Psoas muscle (tissue), 8 donors: ENCODE results near the gene MGLL. TPM values are rescaled to one million over a fixed set of nuclear protein-coding genes. Genes with fewer than 3 reads are reported as not detected.

Experiments
- ATAC-seq, 4 donors: fragments of 200-7000 bp; cut with Tn5 transposase; one replicate each; pipeline ENCODE4 v1.9.1; 2020; ENCODE audit warnings: moderate library complexity in 3 of 4, mild to moderate bottlenecking in 2 of 4
- DNase-seq, 2 donors: peaks; one replicate each; pipeline ENCODE4 v3.0.0-alpha.2; 2020
- H3K27ac ChIP-seq: fragments of 200-600 bp; one replicate; pipeline ENCODE4 v1.8.0; 2022
- H3K27me3 ChIP-seq, 3 donors: fragments of 200-600 bp in 1 of 3; one replicate each; pipeline versions ENCODE4 v1.6.1 to v1.8.0; 2013 to 2022; ENCODE audit warnings: low read length in 2 of 3, mild to moderate bottlenecking in 2 of 3, moderate library complexity in 1 of 3; ENCODE audit not compliant: insufficient read depth in 3 of 3
- H3K36me3 ChIP-seq, 2 donors: fragments of 200-600 bp in 1 of 2; one replicate each; pipeline versions ENCODE4 v1.6.1 to v1.8.0; 2013 to 2022; ENCODE audit warnings: low read depth in 1 of 2, mild to moderate bottlenecking in 1 of 2, moderate library complexity in 1 of 2; ENCODE audit not compliant: insufficient read depth in 1 of 2
- H3K4me1 ChIP-seq: fragments of 200-600 bp; one replicate; pipeline ENCODE4 v1.8.0; 2022
- H3K4me3 ChIP-seq: fragments of 200-600 bp; one replicate; pipeline ENCODE4 v1.8.0; 2022; ENCODE audit warnings: mild to moderate bottlenecking
- H3K9me3 ChIP-seq: fragments of 200-600 bp; one replicate; pipeline ENCODE4 v1.8.0; 2022
- CTCF ChIP-seq: fragments of 200-600 bp; IDR thresholded peaks from one replicate; pipeline ENCODE4 v1.8.0; 2022; ENCODE audit warnings: antibody characterized with exemption
- WGBS, 3 donors: extraction: QIAGEN DNeasy Blood & Tissue Kit; methylation state at CpG; one replicate each; pipeline versions ENCODE4 v1.1.6 to v1.1.7; 2013; 5-methylcytosine and 5-hydroxymethylcytosine counted together
- intact Hi-C, 2 donors: fragments of 100-400 bp; cut with DNase I; formaldehyde crosslinking; loops; one replicate each; pipeline versions ENCODE4 v1.11.0 to v1.14.2; 2022
- polyA plus RNA-seq, 3 donors: library from polyadenylated mRNA; stranded (reverse); fragments of 200-250 nt; gene quantifications; one replicate each; pipeline ENCODE4 v1.2.3, GENCODE V29; 2013
- total RNA-seq, 4 donors: library from RNA; stranded (reverse); fragmentation: NEBNext Ultra II Directional in 2 of 4; extraction: Animal tissue kit (Norgen Biotek cat#: 25700) in 2 of 4; gene quantifications; one replicate each; pipeline versions ENCODE4 v1.2.1 to v1.2.4, GENCODE V29; 2021 to 2023
- donor health status: healthy with polysubstance abuse.
- donor health status: DM: no; HTN: no; CAD: no; lungs with moderate emphysema.
- donor health status: Bipolar disorder and iron deficiency.
- donor health status: healthy.
- donor health status: DM: yes; HTN: yes; CAD: no.
- donor health status: DM: no; HTN: no; CAD: no.
- donor health status: DM: no; HTN: no; CAD: no.
- donor health status: DM: yes; HTN: yes; CAD: no.

MGLL gene
- total and polyA plus RNA-seq, 7 donors = 32.8 to 85.6 (median 63.0) TPM

DNA sequence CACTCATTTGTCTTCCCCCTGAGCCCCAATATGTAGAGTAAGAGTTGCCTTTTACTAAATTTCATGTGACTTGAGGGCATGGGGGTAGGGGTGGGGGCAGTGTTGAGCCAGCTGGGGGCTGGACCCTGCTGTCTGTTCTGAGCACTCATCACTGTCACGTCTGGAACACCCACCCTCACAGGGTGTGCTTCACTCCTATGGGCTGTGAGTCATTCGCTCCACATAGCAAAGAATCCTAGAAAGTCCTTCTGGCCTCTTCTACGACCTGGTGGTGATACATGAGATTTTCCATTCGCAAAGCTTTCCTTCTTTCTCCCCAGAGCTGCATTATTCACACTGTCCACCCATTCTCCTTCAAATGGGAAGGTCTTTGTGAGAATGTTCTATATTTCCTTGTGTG lies 43.6 kb upstream of the MGLL start:
- H3K4me3 ChIP-seq = no peak overlapping the region
- DNase-seq = no peak
- ATAC-seq = peak in 1 of 4 donors; percentile 51
- no peak overlapping the region for H3K27ac ChIP-seq
- no peaks in the 10 kb centered on the region for H3K9me3 ChIP-seq
- intact Hi-C loops = no loop called here
- no peaks in the 10 kb centered on the region for H3K4me1 ChIP-seq
- 68 to 87% (median 72%) methylated on average over 4 of the region's 4 CpGs for WGBS, 3 donors
- no peaks in the 10 kb centered on the region for H3K36me3 ChIP-seq
- no peak for TF ChIP-seq CTCF
- H3K27me3 ChIP-seq = no peaks in the 10 kb centered on the region

DNA sequence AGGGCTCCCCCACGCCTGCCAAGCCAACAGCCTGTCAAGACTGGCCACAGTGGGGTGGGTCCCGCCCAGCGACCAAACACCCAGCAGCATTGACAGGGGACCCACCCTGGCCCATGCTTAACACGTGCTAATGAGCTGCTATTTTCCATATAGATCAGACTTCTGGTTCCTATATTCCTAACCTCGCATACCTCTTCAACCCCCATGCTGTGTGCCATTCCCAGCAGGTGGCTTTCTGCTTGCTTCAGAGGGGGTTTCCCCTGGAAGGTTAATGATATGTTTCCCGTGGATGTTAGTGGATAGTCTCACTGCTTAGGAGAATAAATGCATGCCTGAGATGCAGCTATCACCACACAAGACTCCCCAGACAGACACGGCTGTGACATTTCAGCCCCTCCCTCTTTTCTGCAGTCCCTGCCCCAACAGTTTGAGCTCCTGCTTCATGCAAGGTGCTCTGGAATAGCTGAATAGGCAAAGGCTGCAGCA lies 37.9 kb upstream of the MGLL start:
- ATAC-seq = no peak
- 61 to 64% (median 61%) methylated on average over 7 of the region's 7 CpGs for WGBS, 3 donors
- no peaks in the 10 kb centered on the region for H3K36me3 ChIP-seq
- no peak overlapping the region for H3K27ac ChIP-seq
- no peaks in the 10 kb centered on the region for H3K27me3 ChIP-seq
- intact Hi-C loops = no loop called here
- TF ChIP-seq CTCF = no peak
- no peak for DNase-seq
- H3K9me3 ChIP-seq = no peaks in the 10 kb centered on the region
- H3K4me1 ChIP-seq = no peaks in the 10 kb centered on the region
- no peak overlapping the region for H3K4me3 ChIP-seq

- intact Hi-C loops = no loop called here
- 72 to 75% (median 74%) methylated on average over 6 of the region's 6 CpGs for WGBS, 3 donors
These were observed 37.4 kb upstream of the MGLL start for GRCh38 chr3:127859730-127860129.

GRCh38 chr3:127858937-127859336 lies 36.6 kb upstream of the MGLL start:
- 70 to 91% (median 90%) methylated on average over 5 of the region's 5 CpGs for WGBS, 3 donors
- ATAC-seq = no peak
- H3K9me3 ChIP-seq = no peaks in the 10 kb centered on the region
- H3K27me3 ChIP-seq = no peaks in the 10 kb centered on the region
- H3K27ac ChIP-seq = no peak overlapping the region
- intact Hi-C loops = no loop called here
- H3K4me1 ChIP-seq = no peaks in the 10 kb centered on the region
- no peak for TF ChIP-seq CTCF
- no peak for DNase-seq
- no peaks in the 10 kb centered on the region for H3K36me3 ChIP-seq
- H3K4me3 ChIP-seq = no peak overlapping the region

More at GRCh38 chr3:127859730-127860129, 37.4 kb upstream of the MGLL start:
- Histone ChIP-seq H3K27ac (no peak overlapping the region), H3K36me3 (no peaks in the 10 kb centered on the region), H3K4me1 (no peaks in the 10 kb centered on the region), H3K27me3 (no peaks in the 10 kb centered on the region), H3K4me3 (no peak overlapping the region), H3K9me3 (no peaks in the 10 kb centered on the region)
- no peak for ATAC-seq
- DNase-seq = no peak
- no peak for TF ChIP-seq CTCF

DNA sequence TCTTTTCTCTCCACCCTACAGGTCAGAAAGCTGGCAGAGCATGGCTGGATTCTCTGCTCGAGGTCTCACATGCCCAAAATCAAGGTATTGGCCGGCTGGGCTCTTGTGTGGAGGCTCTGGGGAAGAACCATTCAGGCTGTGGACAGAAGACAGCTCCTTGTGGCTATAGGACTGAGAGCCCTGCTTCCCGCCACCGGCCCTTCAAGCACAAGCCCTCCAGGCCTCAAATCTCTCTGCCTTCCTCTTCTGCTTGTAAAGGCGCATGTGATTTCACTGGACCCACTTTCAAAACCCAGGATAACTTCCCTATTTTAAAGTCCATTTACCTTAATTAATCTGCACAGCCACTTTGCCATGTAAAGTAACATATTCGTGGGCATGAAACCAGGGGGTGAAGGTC lies 36.2 kb upstream of the MGLL start:
- ATAC-seq (no peak), DNase-seq (no peak)
- Histone ChIP-seq H3K36me3 (no peaks in the 10 kb centered on the region), H3K4me3 (no peak overlapping the region), H3K4me1 (no peaks in the 10 kb centered on the region), H3K27ac (no peak overlapping the region), H3K9me3 (no peaks in the 10 kb centered on the region), H3K27me3 (no peaks in the 10 kb centered on the region)
- 91 to 92% (median 92%) methylated on average over 6 of the region's 6 CpGs for WGBS, 3 donors
- intact Hi-C loops = no loop called here
- no peak for TF ChIP-seq CTCF
